WTC11 (cell line): ENCODE measurements around the gene NOL4L.

Experiments
- ARID4B ChIP-seq: sonication (generic); formaldehyde crosslinking; IDR thresholded peaks from 2 replicates; pipeline ENCODE4 v1.8.0; 2023; ENCODE audit warnings: missing genetic modification reagents, mild to moderate bottlenecking, borderline replicate concordance
- ATF1 ChIP-seq: sonication (generic); formaldehyde crosslinking; IDR thresholded peaks from 2 replicates; pipeline ENCODE4 v1.8.1; 2023; ENCODE audit warnings: mild to moderate bottlenecking, moderate library complexity, missing genetic modification reagents
- JUN ChIP-seq: sonication (generic); formaldehyde crosslinking; IDR thresholded peaks from 2 replicates; pipeline ENCODE4 v1.8.0; 2023; ENCODE audit warnings: mild to moderate bottlenecking, missing genetic modification reagents
- USF2 ChIP-seq: sonication (generic); formaldehyde crosslinking; IDR thresholded peaks from 2 replicates; pipeline ENCODE4 v1.8.1; 2023; ENCODE audit warnings: mild to moderate bottlenecking, missing genetic modification reagents, moderate library complexity
- TF ChIP-seq, protein P1 (sequence below): fragments of 200-600 bp; IDR thresholded peaks from 2 replicates; pipeline ENCODE4 v1.8.0; 2022; ENCODE audit warnings: antibody characterized with exemption
- TF ChIP-seq, protein P2 (sequence below): sonication (generic); formaldehyde crosslinking; IDR thresholded peaks from 2 replicates; pipeline ENCODE4 v1.8.1; 2023; ENCODE audit warnings: mild to moderate bottlenecking, missing genetic modification reagents

DNA sequence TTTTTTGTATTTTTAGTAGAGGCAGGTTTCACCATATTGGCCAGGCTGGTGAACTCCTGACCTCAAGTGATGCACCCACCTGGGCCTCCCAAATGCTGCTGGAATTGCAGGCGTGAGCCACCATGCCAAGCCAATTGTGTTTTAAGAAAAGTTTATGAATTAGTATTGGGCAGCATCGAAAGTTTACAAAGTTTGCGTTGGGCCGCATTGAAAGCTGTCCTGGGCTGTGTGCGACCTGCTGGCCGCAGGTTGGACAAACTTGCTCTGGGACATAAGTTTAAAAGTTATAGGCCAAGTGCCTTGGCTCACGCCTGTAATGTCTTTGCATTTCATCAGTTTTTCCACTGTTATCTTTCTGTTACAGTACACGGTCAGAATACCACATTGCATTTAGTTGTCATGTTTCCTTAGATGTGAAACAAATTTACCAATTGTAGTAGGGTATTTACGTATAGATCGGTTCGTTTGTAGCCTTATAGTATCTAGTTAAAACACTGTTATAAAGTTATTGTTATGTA lies 187.5 kb downstream of the NOL4L start:
- TF ChIP-seq, protein P1, sequence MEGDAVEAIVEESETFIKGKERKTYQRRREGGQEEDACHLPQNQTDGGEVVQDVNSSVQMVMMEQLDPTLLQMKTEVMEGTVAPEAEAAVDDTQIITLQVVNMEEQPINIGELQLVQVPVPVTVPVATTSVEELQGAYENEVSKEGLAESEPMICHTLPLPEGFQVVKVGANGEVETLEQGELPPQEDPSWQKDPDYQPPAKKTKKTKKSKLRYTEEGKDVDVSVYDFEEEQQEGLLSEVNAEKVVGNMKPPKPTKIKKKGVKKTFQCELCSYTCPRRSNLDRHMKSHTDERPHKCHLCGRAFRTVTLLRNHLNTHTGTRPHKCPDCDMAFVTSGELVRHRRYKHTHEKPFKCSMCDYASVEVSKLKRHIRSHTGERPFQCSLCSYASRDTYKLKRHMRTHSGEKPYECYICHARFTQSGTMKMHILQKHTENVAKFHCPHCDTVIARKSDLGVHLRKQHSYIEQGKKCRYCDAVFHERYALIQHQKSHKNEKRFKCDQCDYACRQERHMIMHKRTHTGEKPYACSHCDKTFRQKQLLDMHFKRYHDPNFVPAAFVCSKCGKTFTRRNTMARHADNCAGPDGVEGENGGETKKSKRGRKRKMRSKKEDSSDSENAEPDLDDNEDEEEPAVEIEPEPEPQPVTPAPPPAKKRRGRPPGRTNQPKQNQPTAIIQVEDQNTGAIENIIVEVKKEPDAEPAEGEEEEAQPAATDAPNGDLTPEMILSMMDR: no peak
- no peak for TF ChIP-seq JUN (CRISPR knock-in tag)
- TF ChIP-seq ATF1 (CRISPR knock-in tag): no peak
- TF ChIP-seq, protein P2, sequence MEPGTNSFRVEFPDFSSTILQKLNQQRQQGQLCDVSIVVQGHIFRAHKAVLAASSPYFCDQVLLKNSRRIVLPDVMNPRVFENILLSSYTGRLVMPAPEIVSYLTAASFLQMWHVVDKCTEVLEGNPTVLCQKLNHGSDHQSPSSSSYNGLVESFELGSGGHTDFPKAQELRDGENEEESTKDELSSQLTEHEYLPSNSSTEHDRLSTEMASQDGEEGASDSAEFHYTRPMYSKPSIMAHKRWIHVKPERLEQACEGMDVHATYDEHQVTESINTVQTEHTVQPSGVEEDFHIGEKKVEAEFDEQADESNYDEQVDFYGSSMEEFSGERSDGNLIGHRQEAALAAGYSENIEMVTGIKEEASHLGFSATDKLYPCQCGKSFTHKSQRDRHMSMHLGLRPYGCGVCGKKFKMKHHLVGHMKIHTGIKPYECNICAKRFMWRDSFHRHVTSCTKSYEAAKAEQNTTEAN (CRISPR knock-in tag): no peak
- no peak for TF ChIP-seq USF2 (CRISPR knock-in tag)
- no peak for TF ChIP-seq ARID4B
